Mucosa of rectum (tissue), 2 donors: ENCODE measurements around the gene BIN1.

Experiments used
- H3K27ac ChIP-seq, 2 donors: one replicate each; pipeline ENCODE4 v1.7.0; 2013; ENCODE audit warnings: inconsistent platforms in 2 of 2, low read depth in 2 of 2, low read length in 2 of 2
- H3K27me3 ChIP-seq, 2 donors: one replicate each; pipeline ENCODE4 v1.7.0; 2013; ENCODE audit warnings: low read length in 2 of 2; ENCODE audit not compliant: control insufficient read depth in 2 of 2, insufficient read depth in 2 of 2
- H3K36me3 ChIP-seq, 2 donors: one replicate each; pipeline ENCODE4 v1.7.0; 2013; ENCODE audit warnings: low read length in 2 of 2; ENCODE audit not compliant: control insufficient read depth in 2 of 2, insufficient read depth in 2 of 2
- H3K4me1 ChIP-seq, 2 donors: one replicate each; pipeline ENCODE4 v1.7.0; 2013; ENCODE audit warnings: low read length in 2 of 2, mild to moderate bottlenecking in 1 of 2; ENCODE audit not compliant: control insufficient read depth in 2 of 2, insufficient read depth in 2 of 2
- H3K4me3 ChIP-seq, 2 donors: one replicate each; pipeline ENCODE4 v1.7.0; 2013; ENCODE audit warnings: low read length in 2 of 2
- H3K9ac ChIP-seq, 2 donors: one replicate each; pipeline ENCODE4 v1.7.0; 2013; ENCODE audit warnings: low read length in 2 of 2, low read depth in 1 of 2, mild to moderate bottlenecking in 1 of 2
- H3K9me3 ChIP-seq, 2 donors: one replicate each; pipeline ENCODE4 v1.7.0; 2013; ENCODE audit warnings: low read length in 2 of 2; ENCODE audit not compliant: control insufficient read depth in 2 of 2
- donor health status: healthy.
- donor health status: Normal muscosa, but diverticular disease.

BIN1 gene

DNA sequence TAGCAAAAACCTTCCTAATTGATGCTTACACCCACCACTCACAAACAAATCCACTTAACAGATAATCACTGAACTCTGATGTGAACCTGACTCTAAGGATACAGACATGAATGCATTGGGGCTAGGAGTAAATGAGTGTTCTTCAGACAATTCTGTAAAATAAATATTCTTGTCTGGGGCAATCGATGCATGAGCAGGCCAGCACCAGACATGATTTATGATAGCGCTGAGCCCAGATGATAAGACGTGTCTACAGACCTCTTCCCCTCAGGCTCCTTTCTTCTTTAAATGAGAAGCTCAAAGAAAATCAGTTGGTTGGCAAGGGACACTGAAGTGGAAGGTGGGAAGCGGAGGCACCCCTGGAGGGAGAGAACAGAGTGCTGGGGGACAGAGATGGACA, 27.3 kb upstream of the BIN1 start:
- no peak overlapping the region for H3K4me3 ChIP-seq
- no peaks in the 10 kb centered on the region for H3K36me3 ChIP-seq
- no peaks in the 10 kb centered on the region for H3K9me3 ChIP-seq
- H3K4me1 ChIP-seq, result no peaks in the 10 kb centered on the region
- no peak overlapping the region for H3K9ac ChIP-seq
- no peak overlapping the region for H3K27ac ChIP-seq
- H3K27me3 ChIP-seq, result no peaks in the 10 kb centered on the region

- H3K36me3 ChIP-seq, result no peaks in the 10 kb centered on the region
- no peaks in the 10 kb centered on the region for H3K9me3 ChIP-seq
- no peak overlapping the region for H3K27ac ChIP-seq
These were observed 26.8 kb upstream of the BIN1 start for GRCh38 chr2:127133793-127134192.

DNA sequence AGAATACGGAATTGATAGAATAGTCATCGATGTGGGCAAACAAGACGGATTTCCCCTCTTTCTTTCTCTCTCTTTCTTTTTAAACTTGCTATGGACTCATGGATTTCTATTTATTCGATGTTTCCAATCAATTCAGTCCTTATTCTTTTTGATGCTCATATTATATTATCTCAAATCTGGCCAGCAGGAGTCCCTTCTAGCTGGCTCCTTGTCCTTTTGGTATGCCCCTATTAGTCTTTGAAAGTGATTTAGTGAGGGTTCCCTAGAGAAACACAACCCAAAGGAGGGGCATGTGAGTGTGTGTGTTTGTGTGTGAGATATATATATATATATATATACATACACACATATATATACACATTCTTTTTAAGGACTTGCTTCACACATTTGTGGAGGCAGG, 23.5 kb upstream of the BIN1 start:
- peaks cover 0 to 4% of the 10 kb centered on the region in 2 donors for H3K4me1 ChIP-seq
- H3K4me3 ChIP-seq, result no peak overlapping the region
- H3K27me3 ChIP-seq, result no peaks in the 10 kb centered on the region

More at GRCh38 chr2:127133793-127134192, 26.8 kb upstream of the BIN1 start:
- no peaks in the 10 kb centered on the region for H3K4me1 ChIP-seq
- no peak overlapping the region for H3K4me3 ChIP-seq
- no peak overlapping the region for H3K9ac ChIP-seq
- H3K27me3 ChIP-seq, result no peaks in the 10 kb centered on the region

GRCh38 chr2:127129937-127130336, 23.0 kb upstream of the BIN1 start:
- H3K27ac ChIP-seq, result no peak overlapping the region
- H3K9me3 ChIP-seq, result no peaks in the 10 kb centered on the region
- H3K4me3 ChIP-seq, result no peak overlapping the region
- H3K9ac ChIP-seq, result no peak overlapping the region
- no peaks in the 10 kb centered on the region for H3K27me3 ChIP-seq
- H3K36me3 ChIP-seq, result no peaks in the 10 kb centered on the region
- H3K4me1 ChIP-seq, result peaks cover 0 to 4% of the 10 kb centered on the region in 2 donors

More for the DNA sequence above, 23.5 kb upstream of the BIN1 start:
- Histone ChIP-seq H3K27ac (no peak overlapping the region), H3K9me3 (no peaks in the 10 kb centered on the region), H3K36me3 (no peaks in the 10 kb centered on the region), H3K9ac (no peak overlapping the region)

GRCh38 chr2:127128445-127128904, 21.5 kb upstream of the BIN1 start:
- Histone ChIP-seq H3K9ac (peak overlapping the region; percentile 24 to 47), H3K36me3 (no peaks in the 10 kb centered on the region), H3K27me3 (no peaks in the 10 kb centered on the region), H3K4me3 (peak overlapping the region; percentile 54 to 69), H3K27ac (peak overlapping the region in 1 of 2 donors; percentile 26), H3K4me1 (peaks cover 0 to 4% of the 10 kb centered on the region in 2 donors), H3K9me3 (no peaks in the 10 kb centered on the region)

DNA sequence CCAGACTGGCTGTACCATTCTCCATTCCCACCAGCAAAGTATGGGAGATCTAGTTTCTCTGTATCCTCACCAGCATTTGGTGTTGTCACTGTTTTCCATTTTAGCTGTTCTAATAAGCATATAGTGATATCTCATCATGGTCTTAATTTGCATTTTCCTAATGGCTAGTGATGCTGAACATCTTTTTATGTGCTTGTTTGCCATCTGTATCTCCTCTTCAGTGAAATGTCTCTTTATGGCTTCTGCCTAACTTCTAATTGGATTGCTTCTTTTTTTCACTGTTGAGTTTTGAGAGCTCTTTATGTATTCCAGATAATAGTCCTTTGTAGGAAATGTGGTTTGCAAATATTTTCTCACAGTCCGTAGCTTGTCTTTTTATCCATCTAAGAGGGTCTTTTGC, 18.9 kb upstream of the BIN1 start:
- Histone ChIP-seq H3K4me1 (peaks cover 0 to 4% of the 10 kb centered on the region in 2 donors), H3K4me3 (no peak overlapping the region), H3K36me3 (no peaks in the 10 kb centered on the region), H3K9me3 (no peaks in the 10 kb centered on the region), H3K27ac (no peak overlapping the region), H3K9ac (no peak overlapping the region), H3K27me3 (no peaks in the 10 kb centered on the region)

GRCh38 chr2:127124426-127124825, 17.5 kb upstream of the BIN1 start:
- peaks cover 0 to 4% of the 10 kb centered on the region in 2 donors for H3K4me1 ChIP-seq
- H3K9me3 ChIP-seq, result no peaks in the 10 kb centered on the region
- H3K36me3 ChIP-seq, result no peaks in the 10 kb centered on the region
- H3K4me3 ChIP-seq, result no peak overlapping the region
- H3K27ac ChIP-seq, result no peak overlapping the region
- H3K9ac ChIP-seq, result no peak overlapping the region
- no peaks in the 10 kb centered on the region for H3K27me3 ChIP-seq

DNA sequence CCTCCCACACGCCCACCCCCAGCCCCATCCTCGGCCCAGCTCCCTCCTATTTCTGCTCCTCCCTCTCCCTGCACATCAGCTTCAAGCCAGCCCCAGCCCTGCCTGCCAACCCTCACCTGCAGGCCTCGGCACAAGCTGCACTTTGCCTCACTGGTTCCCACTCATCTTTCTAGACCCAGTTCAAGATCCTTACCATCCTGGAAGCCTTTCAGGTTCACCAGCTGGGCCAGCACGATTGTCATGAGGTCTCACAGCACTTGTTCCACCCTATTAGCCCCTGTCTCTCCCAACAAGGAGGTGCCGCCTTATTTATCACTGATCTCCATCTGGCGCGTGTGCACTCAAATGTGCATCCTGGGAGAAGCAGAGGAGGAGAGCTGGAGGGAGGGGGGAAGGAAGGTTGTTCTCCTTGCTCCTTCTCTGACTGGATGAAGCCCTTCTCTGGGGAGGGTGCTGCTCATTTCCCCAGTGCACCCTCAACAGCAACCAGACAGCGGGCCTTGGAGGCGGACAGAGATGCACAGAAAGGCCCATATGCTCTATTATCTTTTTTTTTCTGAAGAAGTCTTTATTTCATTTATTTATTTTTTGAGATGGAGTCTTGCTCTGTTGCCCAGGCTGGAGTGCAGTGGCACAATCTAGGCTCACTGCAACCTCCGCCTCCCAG, 15.5 kb upstream of the BIN1 start:
- Histone ChIP-seq H3K4me1 (no peaks in the 10 kb centered on the region), H3K9ac (no peak overlapping the region), H3K9me3 (no peaks in the 10 kb centered on the region), H3K27ac (no peak overlapping the region), H3K4me3 (no peak overlapping the region), H3K27me3 (no peaks in the 10 kb centered on the region), H3K36me3 (no peaks in the 10 kb centered on the region)

DNA sequence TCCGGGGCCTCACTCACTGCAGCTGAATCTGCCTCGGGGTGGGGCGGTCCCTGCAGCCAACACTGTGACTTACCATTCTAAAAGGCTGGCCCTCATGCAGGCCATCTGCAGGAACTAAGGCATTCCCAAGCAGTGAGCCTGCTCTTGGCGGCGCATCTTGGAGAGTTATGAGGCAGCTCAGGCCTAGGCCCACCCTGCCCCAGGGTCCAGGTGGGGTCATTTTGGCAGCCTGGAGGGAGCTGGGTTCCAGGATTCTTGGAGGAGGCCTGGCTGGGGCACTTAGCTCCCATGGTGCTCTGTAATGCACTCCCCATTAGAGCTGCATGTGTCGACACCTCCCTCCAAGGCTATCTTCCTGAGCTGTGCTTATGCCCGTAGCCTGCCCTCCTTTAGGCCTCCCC, 14.8 kb upstream of the BIN1 start:
- Histone ChIP-seq H3K27me3 (no peaks in the 10 kb centered on the region), H3K4me3 (no peak overlapping the region), H3K27ac (no peak overlapping the region), H3K36me3 (no peaks in the 10 kb centered on the region), H3K9me3 (no peaks in the 10 kb centered on the region), H3K9ac (no peak overlapping the region), H3K4me1 (no peaks in the 10 kb centered on the region)

GRCh38 chr2:127121353-127121752, 14.4 kb upstream of the BIN1 start:
- H3K36me3 ChIP-seq, result no peaks in the 10 kb centered on the region
- no peaks in the 10 kb centered on the region for H3K27me3 ChIP-seq
- H3K27ac ChIP-seq, result no peak overlapping the region
- H3K9me3 ChIP-seq, result no peaks in the 10 kb centered on the region
- no peak overlapping the region for H3K9ac ChIP-seq
- no peaks in the 10 kb centered on the region for H3K4me1 ChIP-seq
- H3K4me3 ChIP-seq, result no peak overlapping the region
